Measurements from ENCODE around the gene PAWR. TPM values are rescaled to one million over a fixed set of nuclear protein-coding genes. Genes with fewer than 3 reads are reported as not detected.
A peak's percentile ranks its signal among the peaks of the same experiment; 100 is the strongest.

PAWR gene
- total and polyA plus RNA-seq, 10 of the 15 experiments (the other 5 are each of a cell fraction or from before 2014, with no cell fraction given): 8.1 to 70.6 (median 24.2) TPM

DNA sequence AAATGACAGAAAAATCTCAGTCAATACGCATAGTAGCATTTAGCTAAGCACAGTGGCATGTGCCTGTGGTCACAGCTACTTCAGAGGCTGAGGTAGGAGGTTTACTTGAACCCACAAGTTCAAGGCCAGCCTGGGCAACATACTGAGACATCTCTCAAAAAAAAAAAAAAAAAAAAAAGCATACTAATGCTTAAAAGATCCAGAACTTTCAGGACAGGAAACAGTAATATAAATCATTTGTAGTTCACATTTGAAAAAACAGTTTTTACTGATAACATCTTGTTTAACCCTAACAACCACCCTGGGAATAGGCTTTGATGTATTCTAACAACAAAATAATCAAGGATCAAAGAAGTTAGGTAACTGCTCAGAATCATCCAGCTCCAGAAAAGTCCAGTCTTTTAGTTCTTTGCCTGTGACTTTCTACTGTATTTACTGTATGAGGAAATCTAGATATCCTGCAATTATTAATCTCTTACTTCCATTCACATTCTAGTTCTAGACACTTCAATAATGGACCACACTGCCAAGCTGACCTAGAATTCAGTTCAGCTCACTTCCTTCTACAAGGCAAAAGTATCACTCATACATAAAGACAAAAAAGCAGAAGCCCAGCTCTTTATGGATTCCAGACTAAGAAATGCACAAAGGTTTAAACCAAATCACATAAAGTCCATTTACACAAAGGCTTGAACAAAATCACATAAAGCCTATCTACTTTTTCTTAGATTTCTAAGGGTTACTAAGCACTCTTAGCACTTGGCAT, 28.5 kb downstream of the PAWR start:
- RAD21 ChIA-PET (ENCODE audit: unreplicated experiment): interaction anchor here (0.8 kb wide), 1 partner anchor 17 kb away, joined by 3 read pairs; no protein-coding TSS in a partner anchor
- TF ChIP-seq, protein P1, sequence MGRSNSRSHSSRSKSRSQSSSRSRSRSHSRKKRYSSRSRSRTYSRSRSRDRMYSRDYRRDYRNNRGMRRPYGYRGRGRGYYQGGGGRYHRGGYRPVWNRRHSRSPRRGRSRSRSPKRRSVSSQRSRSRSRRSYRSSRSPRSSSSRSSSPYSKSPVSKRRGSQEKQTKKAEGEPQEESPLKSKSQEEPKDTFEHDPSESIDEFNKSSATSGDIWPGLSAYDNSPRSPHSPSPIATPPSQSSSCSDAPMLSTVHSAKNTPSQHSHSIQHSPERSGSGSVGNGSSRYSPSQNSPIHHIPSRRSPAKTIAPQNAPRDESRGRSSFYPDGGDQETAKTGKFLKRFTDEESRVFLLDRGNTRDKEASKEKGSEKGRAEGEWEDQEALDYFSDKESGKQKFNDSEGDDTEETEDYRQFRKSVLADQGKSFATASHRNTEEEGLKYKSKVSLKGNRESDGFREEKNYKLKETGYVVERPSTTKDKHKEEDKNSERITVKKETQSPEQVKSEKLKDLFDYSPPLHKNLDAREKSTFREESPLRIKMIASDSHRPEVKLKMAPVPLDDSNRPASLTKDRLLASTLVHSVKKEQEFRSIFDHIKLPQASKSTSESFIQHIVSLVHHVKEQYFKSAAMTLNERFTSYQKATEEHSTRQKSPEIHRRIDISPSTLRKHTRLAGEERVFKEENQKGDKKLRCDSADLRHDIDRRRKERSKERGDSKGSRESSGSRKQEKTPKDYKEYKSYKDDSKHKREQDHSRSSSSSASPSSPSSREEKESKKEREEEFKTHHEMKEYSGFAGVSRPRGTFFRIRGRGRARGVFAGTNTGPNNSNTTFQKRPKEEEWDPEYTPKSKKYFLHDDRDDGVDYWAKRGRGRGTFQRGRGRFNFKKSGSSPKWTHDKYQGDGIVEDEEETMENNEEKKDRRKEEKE (IDR thresholded peaks at IDR 0.05): no peak
- TF ChIP-seq BCL11A (IDR thresholded peaks at IDR 0.05; ENCODE audit: low read depth, low read length) (no peak), DPF2 (IDR thresholded peaks at IDR 0.05) (no peak), SPI1 (IDR thresholded peaks at IDR 0.05; ENCODE audit: borderline replicate concordance, insufficient read depth, low read depth, low read length) (peak; percentile 60; the same call in 1 of the 2 replicates), RB1 (IDR thresholded peaks at IDR 0.05; ENCODE audit: borderline replicate concordance) (no peak), CBX5 (IDR thresholded peaks at IDR 0.05; ENCODE audit: low read depth) (no peak)
- TF ChIP-seq, protein P2, sequence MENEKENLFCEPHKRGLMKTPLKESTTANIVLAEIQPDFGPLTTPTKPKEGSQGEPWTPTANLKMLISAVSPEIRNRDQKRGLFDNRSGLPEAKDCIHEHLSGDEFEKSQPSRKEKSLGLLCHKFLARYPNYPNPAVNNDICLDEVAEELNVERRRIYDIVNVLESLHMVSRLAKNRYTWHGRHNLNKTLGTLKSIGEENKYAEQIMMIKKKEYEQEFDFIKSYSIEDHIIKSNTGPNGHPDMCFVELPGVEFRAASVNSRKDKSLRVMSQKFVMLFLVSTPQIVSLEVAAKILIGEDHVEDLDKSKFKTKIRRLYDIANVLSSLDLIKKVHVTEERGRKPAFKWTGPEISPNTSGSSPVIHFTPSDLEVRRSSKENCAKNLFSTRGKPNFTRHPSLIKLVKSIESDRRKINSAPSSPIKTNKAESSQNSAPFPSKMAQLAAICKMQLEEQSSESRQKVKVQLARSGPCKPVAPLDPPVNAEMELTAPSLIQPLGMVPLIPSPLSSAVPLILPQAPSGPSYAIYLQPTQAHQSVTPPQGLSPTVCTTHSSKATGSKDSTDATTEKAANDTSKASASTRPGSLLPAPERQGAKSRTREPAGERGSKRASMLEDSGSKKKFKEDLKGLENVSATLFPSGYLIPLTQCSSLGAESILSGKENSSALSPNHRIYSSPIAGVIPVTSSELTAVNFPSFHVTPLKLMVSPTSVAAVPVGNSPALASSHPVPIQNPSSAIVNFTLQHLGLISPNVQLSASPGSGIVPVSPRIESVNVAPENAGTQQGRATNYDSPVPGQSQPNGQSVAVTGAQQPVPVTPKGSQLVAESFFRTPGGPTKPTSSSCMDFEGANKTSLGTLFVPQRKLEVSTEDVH (IDR thresholded peaks at IDR 0.05; ENCODE audit: low read depth, partially characterized antibody): no peak
- H3K79me2 ChIP-seq (ENCODE audit: control insufficient read depth, insufficient read depth, low read length): peaks cover 1% of the 10 kb centered on the region
- in situ Hi-C loops (cut with MboI): no loop called here
- H3K4me2 ChIP-seq (ENCODE audit: control insufficient read depth, insufficient read depth): no peak overlapping the region
- DNase-seq (ENCODE audit: low read depth, low spot score) (no peak), FAIRE-seq (peak; percentile 13), ATAC-seq (peak; percentile 78)
- BruUV-seq (replicated peaks): no TSS peak
- SMC1A ChIA-PET (ENCODE audit: uncharacterized antibody, unreplicated experiment): interaction anchor here (0.9 to 2.5 kb wide), 13 partner anchors 8 to 94 kb away, joined by 3 to 11 read pairs (median 4); no protein-coding TSS in a partner anchor
- H3K27ac ChIP-seq (ENCODE audit: control insufficient read depth, insufficient read depth): no peak overlapping the region
- no peaks in the 10 kb centered on the region for H3K4me1 ChIP-seq (ENCODE audit: control insufficient read depth, insufficient read depth, low read length)
- WGBS (ENCODE audit: insufficient coverage, insufficient replicate concordance, low lambda C conversion rate, missing lambda C conversion rate): 100% methylated on average over 1 of the region's 1 CpG
- H2AFZ ChIP-seq (ENCODE audit: control insufficient read depth, low read depth, low read length): no peak overlapping the region
- intact Hi-C loops (cut with micrococcal nuclease; ENCODE audit: unreplicated experiment): no loop called here
- CTCF ChIA-PET: interaction anchor here (1.2 to 1.3 kb wide), 2 partner anchors 17 to 533 kb away, joined by 3 to 4 read pairs; no protein-coding TSS in a partner anchor
- H3K27me3 ChIP-seq (replicated peaks in 1 of 2; ENCODE audit: control insufficient read depth in 2 of 2, insufficient read depth in 2 of 2, low read length in 1 of 2): no peaks in the 10 kb centered on the region
- H4K20me1 ChIP-seq (ENCODE audit: control insufficient read depth, insufficient read depth): no peaks in the 10 kb centered on the region
- H3K9me3 ChIP-seq (replicated peaks; ENCODE audit: control insufficient read depth, insufficient read depth, low read length): no peaks in the 10 kb centered on the region
- no peak overlapping the region for H3K9ac ChIP-seq (ENCODE audit: control insufficient read depth, insufficient read depth, low read length)
- POLR2A ChIA-PET: interaction anchor here (0.6 to 1.2 kb wide), 4 partner anchors 9 to 17 kb away, joined by 3 to 6 read pairs (median 5); no protein-coding TSS in a partner anchor
- H3K36me3 ChIP-seq (ENCODE audit: control insufficient read depth in 2 of 2, insufficient read depth in 2 of 2, low read length in 1 of 2): no peaks in the 10 kb centered on the region; a peak in 2 of 4 replicates
- no peak overlapping the region for H3K4me3 ChIP-seq
